Activated CD4-positive, alpha-beta T cell treated with anti-CD3 and anti-CD28 coated beads for 4 hours (primary cell): Measurements from ENCODE around the gene SLC6A18.
A peak's percentile ranks its signal among the peaks of the same experiment; 100 is the strongest.

Experiments used
- DNase-seq, 2 donors: peaks; one replicate each; pipeline ENCODE4 v3.0.0-alpha.2; 2020

The SLC6A18 gene

DNA sequence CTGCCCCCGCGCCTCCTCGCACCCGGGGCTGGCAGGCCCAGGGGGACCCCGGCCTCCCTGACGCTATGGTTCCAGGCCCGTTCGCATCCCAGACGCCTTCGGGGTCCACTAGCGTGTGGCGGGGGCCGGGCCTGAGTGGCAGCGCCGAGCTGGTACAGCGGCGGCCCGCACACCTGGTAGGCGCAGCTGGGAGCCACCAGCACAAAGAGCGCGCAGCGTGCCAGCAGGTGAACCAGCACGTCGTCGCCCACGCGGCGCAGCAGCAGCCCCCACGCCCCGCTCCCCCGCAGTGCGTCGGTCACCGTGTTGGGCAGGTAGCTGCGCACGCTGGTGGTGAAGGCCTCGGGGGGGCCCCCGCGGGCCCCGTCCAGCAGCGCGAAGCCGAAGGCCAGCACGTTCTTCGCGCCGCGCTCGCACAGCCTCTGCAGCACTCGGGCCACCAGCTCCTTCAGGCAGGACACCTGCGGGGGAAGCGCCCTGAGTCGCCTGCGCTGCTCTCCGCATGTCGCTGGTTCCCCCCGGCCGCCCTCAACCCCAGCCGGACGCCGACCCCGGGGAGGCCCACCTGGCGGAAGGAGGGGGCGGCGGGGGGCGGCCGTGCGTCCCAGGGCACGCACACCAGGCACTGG lies 69.1 kb downstream of the SLC6A18 start:
- DNase-seq: no peak

GRCh38 chr5:1294835-1295649 lies 69.9 kb downstream of the SLC6A18 start, which contains the start of gene TERT:
Gene TERT (minus strand): TSS chr5:1295068. CDS start chr5:1294989, 79 bp downstream.
- DNase-seq: peak; percentile 83 to 86

- DNase-seq: no peak
Measured at GRCh38 chr5:1295650-1296037, 70.5 kb downstream of the SLC6A18 start.
